Measurements from ENCODE around the gene OLFML1.

The OLFML1 gene

DNA sequence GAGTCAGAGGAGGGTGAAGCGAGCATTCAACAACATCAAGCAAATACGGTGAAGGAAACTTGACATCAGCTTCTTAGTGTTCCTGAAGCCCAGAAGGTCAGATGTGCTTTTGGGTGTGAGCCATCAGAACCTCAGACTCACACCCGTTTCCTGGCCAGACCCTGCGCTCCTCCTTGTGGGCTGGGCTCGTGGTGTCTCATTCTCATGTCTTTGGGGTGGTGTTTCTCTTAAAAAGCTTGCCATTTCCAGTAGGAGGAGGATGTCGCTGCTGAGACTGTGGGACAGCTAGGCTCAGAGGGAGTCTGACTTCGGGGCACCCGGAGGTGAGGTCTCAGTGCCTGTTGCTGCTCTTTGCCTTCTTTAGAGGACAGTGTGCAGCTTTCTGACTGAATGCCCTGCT is 52.7 kb downstream of the OLFML1 start:
- Histone ChIP-seq H3K4me3 (replicated peaks; ENCODE audit: insufficient read depth, low read length) (no peak overlapping the region), H3K27ac (replicated peaks) (no peak overlapping the region), H3K27me3 (ENCODE audit: insufficient read depth, poor library complexity, severe bottlenecking) (peaks cover 2% of the 10 kb centered on the region)
- DNase-seq (ENCODE audit: low read depth in 1 of 2, low spot score in 1 of 2): no peak
- TF ChIP-seq REST (IDR thresholded peaks at IDR 0.05; ENCODE audit: insufficient replicate concordance, low read depth) (no peak), SPI1 (IDR thresholded peaks at IDR 0.05; ENCODE audit: borderline replicate concordance, low read depth) (no peak), GABPA (IDR thresholded peaks at IDR 0.05; ENCODE audit: low read depth) (no peak), POLR2AphosphoS5 (IDR thresholded peaks at IDR 0.05; ENCODE audit: low read depth) (no peak)
- TF ChIP-seq, protein P1, sequence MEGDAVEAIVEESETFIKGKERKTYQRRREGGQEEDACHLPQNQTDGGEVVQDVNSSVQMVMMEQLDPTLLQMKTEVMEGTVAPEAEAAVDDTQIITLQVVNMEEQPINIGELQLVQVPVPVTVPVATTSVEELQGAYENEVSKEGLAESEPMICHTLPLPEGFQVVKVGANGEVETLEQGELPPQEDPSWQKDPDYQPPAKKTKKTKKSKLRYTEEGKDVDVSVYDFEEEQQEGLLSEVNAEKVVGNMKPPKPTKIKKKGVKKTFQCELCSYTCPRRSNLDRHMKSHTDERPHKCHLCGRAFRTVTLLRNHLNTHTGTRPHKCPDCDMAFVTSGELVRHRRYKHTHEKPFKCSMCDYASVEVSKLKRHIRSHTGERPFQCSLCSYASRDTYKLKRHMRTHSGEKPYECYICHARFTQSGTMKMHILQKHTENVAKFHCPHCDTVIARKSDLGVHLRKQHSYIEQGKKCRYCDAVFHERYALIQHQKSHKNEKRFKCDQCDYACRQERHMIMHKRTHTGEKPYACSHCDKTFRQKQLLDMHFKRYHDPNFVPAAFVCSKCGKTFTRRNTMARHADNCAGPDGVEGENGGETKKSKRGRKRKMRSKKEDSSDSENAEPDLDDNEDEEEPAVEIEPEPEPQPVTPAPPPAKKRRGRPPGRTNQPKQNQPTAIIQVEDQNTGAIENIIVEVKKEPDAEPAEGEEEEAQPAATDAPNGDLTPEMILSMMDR (IDR thresholded peaks at IDR 0.05; ENCODE audit: insufficient read depth, low read length): no peak

GRCh38 chr11:7538466-7539454 is 53.5 kb downstream of the OLFML1 start:
- H3K27ac ChIP-seq (replicated peaks): no peak overlapping the region
- peaks cover 2% of the 10 kb centered on the region for H3K27me3 ChIP-seq (ENCODE audit: insufficient read depth, poor library complexity, severe bottlenecking)
- DNase-seq (ENCODE audit: low read depth in 1 of 2, low spot score in 1 of 2): no peak
- H3K4me3 ChIP-seq (replicated peaks; ENCODE audit: insufficient read depth, low read length): no peak overlapping the region
- TF ChIP-seq, protein P1 (IDR thresholded peaks at IDR 0.05; ENCODE audit: insufficient read depth, low read length): no peak
- no peak for TF ChIP-seq SPI1 (IDR thresholded peaks at IDR 0.05; ENCODE audit: borderline replicate concordance, low read depth)
- TF ChIP-seq REST (IDR thresholded peaks at IDR 0.05; ENCODE audit: insufficient replicate concordance, low read depth): no peak
- no peak for TF ChIP-seq POLR2AphosphoS5 (IDR thresholded peaks at IDR 0.05; ENCODE audit: low read depth)
- TF ChIP-seq GABPA (IDR thresholded peaks at IDR 0.05; ENCODE audit: low read depth): no peak

GRCh38 chr11:7540830-7541555 is 55.7 kb downstream of the OLFML1 start:
- no peak for DNase-seq (ENCODE audit: low read depth in 1 of 2, low spot score in 1 of 2)
- H3K27me3 ChIP-seq (ENCODE audit: insufficient read depth, poor library complexity, severe bottlenecking): peaks cover 2% of the 10 kb centered on the region
- no peak overlapping the region for H3K27ac ChIP-seq (replicated peaks)
- TF ChIP-seq SPI1 (IDR thresholded peaks at IDR 0.05; ENCODE audit: borderline replicate concordance, low read depth): no peak
- no peak overlapping the region for H3K4me3 ChIP-seq (replicated peaks; ENCODE audit: insufficient read depth, low read length)

DNA sequence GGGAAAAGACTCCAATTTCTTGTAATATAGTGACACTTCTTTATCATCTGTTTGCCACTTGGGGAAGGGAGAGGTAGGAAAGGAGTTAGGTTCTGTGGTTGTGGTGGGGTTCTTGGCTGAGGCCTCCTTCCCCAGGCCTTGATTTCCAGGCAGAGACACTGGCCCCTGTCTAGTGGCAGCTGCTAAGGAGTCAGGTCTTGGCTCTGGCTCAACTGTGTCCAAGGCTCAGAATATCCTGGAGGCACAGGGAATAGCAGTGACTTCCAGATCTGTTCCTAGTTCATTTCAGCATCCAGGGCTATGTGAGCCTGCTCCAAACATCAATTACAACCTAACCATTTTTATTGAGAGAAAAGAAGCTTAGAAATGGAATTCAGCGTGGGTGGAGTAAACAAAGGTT is 58.0 kb downstream of the OLFML1 start:
- no peak overlapping the region for H3K4me3 ChIP-seq (replicated peaks; ENCODE audit: insufficient read depth, low read length)
- DNase-seq (ENCODE audit: low read depth in 1 of 2, low spot score in 1 of 2): no peak
- TF ChIP-seq REST (IDR thresholded peaks at IDR 0.05; ENCODE audit: insufficient replicate concordance, low read depth): no peak
- TF ChIP-seq POLR2AphosphoS5 (IDR thresholded peaks at IDR 0.05; ENCODE audit: low read depth): no peak
- TF ChIP-seq GABPA (IDR thresholded peaks at IDR 0.05; ENCODE audit: low read depth): no peak
- TF ChIP-seq, protein P1 (IDR thresholded peaks at IDR 0.05; ENCODE audit: insufficient read depth, low read length): no peak
- TF ChIP-seq SPI1 (IDR thresholded peaks at IDR 0.05; ENCODE audit: borderline replicate concordance, low read depth): no peak
- no peak overlapping the region for H3K27ac ChIP-seq (replicated peaks)
- H3K27me3 ChIP-seq (ENCODE audit: insufficient read depth, poor library complexity, severe bottlenecking): no peaks in the 10 kb centered on the region

All from HL-60 (cell line).